ENCODE data around the gene STRN3.
"Not testable (repeated sequence)": the region's sequence is repeated elsewhere in the genome, so short reads cannot be mapped to it uniquely, and the experiment has no call there.

The STRN3 gene

GRCh38 chr14:31026077-31026449 is at the start of gene STRN3:
Gene STRN3 (minus strand): TSS chr14:31026379. CDS start chr14:31026185, 194 bp downstream.
- DNase-seq: no peak

- DNase-seq: no peak
These were observed 49.0 kb upstream of the STRN3 start for GRCh38 chr14:31075144-31075543.

- DNase-seq: no peak
These were observed 45.0 kb upstream of the STRN3 start for GRCh38 chr14:31071151-31071550.

- no peak for DNase-seq
These were observed 44.3 kb upstream of the STRN3 start for GRCh38 chr14:31070431-31070830.

GRCh38 chr14:31069343-31069742 is 43.2 kb upstream of the STRN3 start:
- DNase-seq: no peak

- DNase-seq: peak; percentile 80
These were observed 42.1 kb upstream of the STRN3 start for GRCh38 chr14:31068235-31068634.

GRCh38 chr14:31062908-31063307 is 36.7 kb upstream of the STRN3 start:
- not testable (repeated sequence) for DNase-seq

GRCh38 chr14:31060253-31060875 is 34.2 kb upstream of the STRN3 start:
- no peak for DNase-seq

- peak; percentile 92 for DNase-seq
These were observed 33.2 kb upstream of the STRN3 start for GRCh38 chr14:31059152-31059924.

GRCh38 chr14:31057701-31058364 is 31.7 kb upstream of the STRN3 start:
- no peak for DNase-seq

- no peak for DNase-seq
These were observed 30.9 kb upstream of the STRN3 start for GRCh38 chr14:31057035-31057434.

GRCh38 chr14:31052905-31053586 is 26.9 kb upstream of the STRN3 start:
- DNase-seq: not testable (repeated sequence)

GRCh38 chr14:31051511-31051910 is 25.3 kb upstream of the STRN3 start:
- DNase-seq: no peak

- DNase-seq: no peak
These were observed 24.8 kb upstream of the STRN3 start for GRCh38 chr14:31051023-31051422.

GRCh38 chr14:31047503-31047902 is 21.3 kb upstream of the STRN3 start:
- DNase-seq: no peak

GRCh38 chr14:31045501-31046080 is 19.4 kb upstream of the STRN3 start:
- DNase-seq: no peak

GRCh38 chr14:31043379-31043778 is 17.2 kb upstream of the STRN3 start:
- DNase-seq: no peak

- not testable (repeated sequence) for DNase-seq
These were observed 16.7 kb upstream of the STRN3 start for GRCh38 chr14:31042893-31043292.

- DNase-seq: no peak
These were observed 16.1 kb upstream of the STRN3 start for GRCh38 chr14:31042300-31042699.

GRCh38 chr14:31038521-31039166 is 12.5 kb upstream of the STRN3 start:
- DNase-seq: no peak

GRCh38 chr14:31037709-31038221 is 11.6 kb upstream of the STRN3 start:
- DNase-seq: no peak

- no peak for DNase-seq
These were observed 10.4 kb upstream of the STRN3 start for GRCh38 chr14:31036552-31036951.

Data from MV-4-11 (cell line).